CD14-positive monocyte (primary cell): Measurements from ENCODE around the gene NUP50. TPM values are rescaled to one million over a fixed set of nuclear protein-coding genes. Genes with fewer than 3 reads are reported as not detected.

ENCODE experiments used
- DNase-seq, 3 donors: peaks; one replicate each; pipeline ENCODE4 v3.0.0-alpha.2; 2011 to 2022
- H2AFZ ChIP-seq: 2 replicates; pipeline ENCODE4 v1.6.0; 2012; ENCODE audit warnings: mild to moderate bottlenecking, low read depth, low read length, inconsistent platforms; ENCODE audit not compliant: insufficient read depth, poor library complexity, severe bottlenecking
- H3K27ac ChIP-seq, 2 donors: 1 replicate in 1 of 2; 2 replicates in 1 of 2; pipeline ENCODE4 v1.5.1; 2012 to 2013; ENCODE audit warnings: low read length in 2 of 2, control low read depth in 1 of 2, inconsistent platforms in 1 of 2, low read depth in 1 of 2, mild to moderate bottlenecking in 1 of 2
- H3K27me3 ChIP-seq, 2 donors: one replicate each; pipeline versions ENCODE4 v1.6.0 to v1.6.1; 2011 to 2013; ENCODE audit warnings: low read length in 2 of 2; ENCODE audit not compliant: control insufficient read depth in 2 of 2, insufficient read depth in 2 of 2
- H3K36me3 ChIP-seq, 2 donors: replicated peaks in 1 of 2; 1 replicate in 1 of 2; 2 replicates in 1 of 2; pipeline versions ENCODE4 v1.5.1 to v1.6.1; 2012 to 2013; ENCODE audit warnings: low read length in 2 of 2, control low read depth in 1 of 2, inconsistent platforms in 1 of 2, mild to moderate bottlenecking in 1 of 2; ENCODE audit not compliant: insufficient read depth in 2 of 2, control insufficient read depth in 1 of 2
- H3K4me1 ChIP-seq, 2 donors: 1 replicate in 1 of 2; 2 replicates in 1 of 2; pipeline versions ENCODE4 v1.5.1 to v1.6.1; 2012 to 2013; ENCODE audit warnings: low read length in 2 of 2, control low read depth in 1 of 2, inconsistent platforms in 1 of 2, mild to moderate bottlenecking in 1 of 2, moderate library complexity in 1 of 2; ENCODE audit not compliant: insufficient read depth in 2 of 2, control insufficient read depth in 1 of 2
- H3K4me2 ChIP-seq: replicated peaks from 2 replicates; pipeline ENCODE3; 2012; ENCODE audit warnings: low read length, moderate library complexity, mild to moderate bottlenecking; ENCODE audit not compliant: poor library complexity, severe bottlenecking; ENCODE audit errors: extremely low read depth
- H3K4me3 ChIP-seq, 3 experiments: fragments of 200-600 bp in 1 of 3; sonication (generic) in 1 of 3; replicated peaks in 1 of 3; 1 replicate in 2 of 3; 2 replicates in 1 of 3; pipeline ENCODE4 v1.5.1; 2011 to 2013; ENCODE audit warnings: low read length in 3 of 3, mild to moderate bottlenecking in 3 of 3, control low read depth in 2 of 3, low read depth in 2 of 3, inconsistent platforms in 1 of 3, moderate library complexity in 1 of 3
- H3K79me2 ChIP-seq: 2 replicates; pipeline ENCODE4 v1.6.0; 2012; ENCODE audit warnings: mild to moderate bottlenecking, control low read depth, inconsistent platforms, low read length, moderate library complexity; ENCODE audit not compliant: insufficient read depth
- H3K9ac ChIP-seq: 2 replicates; pipeline ENCODE4 v1.6.0; 2017; ENCODE audit warnings: low read length, mild to moderate bottlenecking; ENCODE audit not compliant: insufficient read depth, poor library complexity, severe bottlenecking
- H3K9me3 ChIP-seq, 2 donors: replicated peaks in 1 of 2; 1 replicate in 1 of 2; 2 replicates in 1 of 2; pipeline versions ENCODE4 v1.5.1 to v1.6.1; 2012 to 2013; ENCODE audit warnings: low read length in 2 of 2, control low read depth in 1 of 2; ENCODE audit not compliant: control insufficient read depth in 1 of 2, insufficient read depth in 1 of 2
- H4K20me1 ChIP-seq: 2 replicates; pipeline ENCODE4 v1.6.0; 2012; ENCODE audit warnings: mild to moderate bottlenecking, low read length, control low read depth, moderate library complexity; ENCODE audit not compliant: insufficient read depth
- H3K27ac Mint-ChIP-seq, 7 donors: one replicate each; pipeline ENCODE4 v1.8.0; 2020; ENCODE audit warnings: mild to moderate bottlenecking in 7 of 7, mixed read lengths in 7 of 7, moderate library complexity in 6 of 7, inconsistent platforms in 2 of 7
- H3K27me3 Mint-ChIP-seq, 3 donors: one replicate each; pipeline ENCODE4 v1.8.0; 2021 to 2022; ENCODE audit warnings: low read depth in 3 of 3, mild to moderate bottlenecking in 3 of 3, mixed read lengths in 3 of 3, moderate library complexity in 3 of 3, inconsistent platforms in 1 of 3
- H3K36me3 Mint-ChIP-seq, 2 donors: one replicate each; pipeline ENCODE4 v1.8.0; 2020; ENCODE audit warnings: mixed read lengths in 2 of 2, inconsistent platforms in 1 of 2, mild to moderate bottlenecking in 1 of 2
- H3K4me1 Mint-ChIP-seq: one replicate; pipeline ENCODE4 v1.8.0; 2020; ENCODE audit warnings: mild to moderate bottlenecking, mixed read lengths
- H3K4me3 Mint-ChIP-seq, 2 donors: one replicate each; pipeline ENCODE4 v1.8.0; 2020; ENCODE audit warnings: mild to moderate bottlenecking in 2 of 2, mixed read lengths in 2 of 2, moderate library complexity in 1 of 2
- H3K9me3 Mint-ChIP-seq, 7 donors: one replicate each; pipeline ENCODE4 v1.8.0; 2020 to 2022; ENCODE audit warnings: mixed read lengths in 7 of 7, mild to moderate bottlenecking in 6 of 7, moderate library complexity in 6 of 7, inconsistent platforms in 2 of 7
- WGBS: methylation state at CpG from one replicate; pipeline ENCODE4 v1.1.5; 2013; ENCODE audit warnings: missing lambda C conversion rate; ENCODE audit not compliant: insufficient coverage; 5-methylcytosine and 5-hydroxymethylcytosine counted together
- intact Hi-C, 2 donors: fragments of 100-400 bp; cut with micrococcal nuclease; formaldehyde crosslinking; loops; one replicate each; pipeline versions ENCODE4 v1.15.0 to v1.15.1; 2023
- polyA plus RNA-seq, 3 donors: library from polyadenylated mRNA; depleted of rRNA in 1 of 3; unstranded in 2 of 3; stranded (reverse) in 1 of 3; fragments of 300-500 nt in 2 of 3; fragments of >200 nt in 1 of 3; fragmentation: Illumina TruSeq in 2 of 3; gene quantifications; 1 replicate in 2 of 3; 2 replicates in 1 of 3; pipeline ENCODE4 v1.2.3, GENCODE V29; 2012 to 2021
- TF ChIP-seq, protein P1 (sequence below): fragments of 200-600 bp; IDR thresholded peaks from one replicate; pipeline ENCODE4 v1.8.0; 2022; ENCODE audit warnings: antibody characterized with exemption, mild to moderate bottlenecking

NUP50 gene
- polyA plus RNA-seq, 3 donors: 23.4 to 28.4 (median 26.9) TPM

GRCh38 chr22:45210577-45210976 lies 46.9 kb downstream of the NUP50 start:
- no peak overlapping the region for H3K4me3 ChIP-seq
- peaks cover 97% of the 10 kb centered on the region for H4K20me1 ChIP-seq
- DNase-seq: no peak
- no peaks in the 10 kb centered on the region for H3K27me3 ChIP-seq
- Mint-ChIP-seq H3K27ac (peak overlapping the region in 6 of 7 donors; percentile 35 to 79 (median 62)), H3K9me3 (peaks cover 0 to 2% (median 0%) of the 10 kb centered on the region in 7 donors), H3K27me3 (peaks cover 0 to 2% (median 1%) of the 10 kb centered on the region in 3 donors), H3K4me3 (no peak overlapping the region), H3K36me3 (peaks cover 52 to 69% of the 10 kb centered on the region in 2 donors), H3K4me1 (peaks cover 41% of the 10 kb centered on the region)
- H2AFZ ChIP-seq: no peak overlapping the region
- peaks cover 52 to 62% of the 10 kb centered on the region in 2 donors for H3K36me3 ChIP-seq
- H3K9ac ChIP-seq: no peak overlapping the region
- no peaks in the 10 kb centered on the region for H3K9me3 ChIP-seq
- H3K27ac ChIP-seq: peak overlapping the region in 1 of 2 donors; percentile 98
- no peak overlapping the region for H3K4me2 ChIP-seq
- peaks cover 39 to 40% of the 10 kb centered on the region in 2 donors for H3K4me1 ChIP-seq
- TF ChIP-seq, protein P1, sequence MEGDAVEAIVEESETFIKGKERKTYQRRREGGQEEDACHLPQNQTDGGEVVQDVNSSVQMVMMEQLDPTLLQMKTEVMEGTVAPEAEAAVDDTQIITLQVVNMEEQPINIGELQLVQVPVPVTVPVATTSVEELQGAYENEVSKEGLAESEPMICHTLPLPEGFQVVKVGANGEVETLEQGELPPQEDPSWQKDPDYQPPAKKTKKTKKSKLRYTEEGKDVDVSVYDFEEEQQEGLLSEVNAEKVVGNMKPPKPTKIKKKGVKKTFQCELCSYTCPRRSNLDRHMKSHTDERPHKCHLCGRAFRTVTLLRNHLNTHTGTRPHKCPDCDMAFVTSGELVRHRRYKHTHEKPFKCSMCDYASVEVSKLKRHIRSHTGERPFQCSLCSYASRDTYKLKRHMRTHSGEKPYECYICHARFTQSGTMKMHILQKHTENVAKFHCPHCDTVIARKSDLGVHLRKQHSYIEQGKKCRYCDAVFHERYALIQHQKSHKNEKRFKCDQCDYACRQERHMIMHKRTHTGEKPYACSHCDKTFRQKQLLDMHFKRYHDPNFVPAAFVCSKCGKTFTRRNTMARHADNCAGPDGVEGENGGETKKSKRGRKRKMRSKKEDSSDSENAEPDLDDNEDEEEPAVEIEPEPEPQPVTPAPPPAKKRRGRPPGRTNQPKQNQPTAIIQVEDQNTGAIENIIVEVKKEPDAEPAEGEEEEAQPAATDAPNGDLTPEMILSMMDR: no peak
- H3K79me2 ChIP-seq: peaks cover 99% of the 10 kb centered on the region
- WGBS: 89% methylated on average over 11 of the region's 11 CpGs
- intact Hi-C loops: no loop called here

DNA sequence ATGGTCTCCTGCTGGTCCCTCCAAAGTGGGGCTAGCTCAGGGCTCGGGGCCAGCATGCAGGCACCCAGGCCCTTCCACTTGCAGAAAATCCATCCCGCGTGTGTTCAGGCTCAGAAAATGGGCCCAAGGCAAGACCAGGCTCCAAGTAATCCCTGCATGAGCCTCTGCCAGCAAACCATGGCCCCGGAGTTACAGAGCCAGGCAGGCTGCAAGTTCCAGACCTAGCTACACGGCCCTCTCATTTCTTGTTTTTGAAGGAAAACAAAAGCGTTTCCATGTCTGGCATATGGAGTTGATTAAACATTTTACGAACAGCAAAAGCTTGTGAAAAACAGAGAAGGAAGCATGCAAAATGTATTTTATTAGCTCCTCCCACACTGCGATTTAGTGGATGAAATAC lies 47.3 kb downstream of the NUP50 start:
- no peak overlapping the region for H3K9ac ChIP-seq
- DNase-seq: no peak
- Mint-ChIP-seq H3K27me3 (peaks cover 0 to 2% (median 1%) of the 10 kb centered on the region in 3 donors), H3K4me1 (peaks cover 45% of the 10 kb centered on the region), H3K4me3 (no peak overlapping the region), H3K27ac (peak overlapping the region in 4 of 7 donors; percentile 69 to 79 (median 76)), H3K9me3 (peaks cover 0 to 2% (median 0%) of the 10 kb centered on the region in 7 donors), H3K36me3 (peaks cover 48 to 65% of the 10 kb centered on the region in 2 donors)
- H3K4me2 ChIP-seq: no peak overlapping the region
- H3K79me2 ChIP-seq: peaks cover 99% of the 10 kb centered on the region
- H3K9me3 ChIP-seq: no peaks in the 10 kb centered on the region
- intact Hi-C loops: no loop called here
- peaks cover 97% of the 10 kb centered on the region for H4K20me1 ChIP-seq
- peak overlapping the region in 1 of 2 donors; percentile 98 for H3K27ac ChIP-seq
- no peaks in the 10 kb centered on the region for H3K27me3 ChIP-seq
- WGBS: 96% methylated on average over 5 of the region's 8 CpGs
- no peak overlapping the region for H3K4me3 ChIP-seq
- H3K4me1 ChIP-seq: peaks cover 43 to 44% of the 10 kb centered on the region in 2 donors
- TF ChIP-seq, protein P1: no peak
- peaks cover 48 to 58% of the 10 kb centered on the region in 2 donors for H3K36me3 ChIP-seq
- H2AFZ ChIP-seq: no peak overlapping the region
